IMR-90 (cell line): ENCODE data around the gene BTF3L4. TPM values are rescaled to one million over a fixed set of nuclear protein-coding genes. Genes with fewer than 3 reads are reported as not detected.
"Not testable (repeated sequence)": the region's sequence is repeated elsewhere in the genome, so short reads cannot be mapped to it uniquely, and the experiment has no call there.

Source experiments
- ATAC-seq: fragments of 200-7000 bp; cut with Tn5 transposase; 2 replicates; pipeline ENCODE4 v1.9.1; 2020; ENCODE audit warnings: low read depth, mild to moderate bottlenecking, moderate library complexity
- BruUV-seq: library from RNA; stranded (reverse); fragments of 400-500 nt; replicated peaks from 2 replicates; lab custom pipeline; 2021; lab: Mats Ljungman, UMichigan
- CTCF ChIA-PET: fragments of 300-600 bp; formaldehyde crosslinking; extraction: SDS; loops from one replicate; lab custom pipeline; 2021; ENCODE audit warnings: antibody characterized with exemption; lab: Yijun Ruan, JAX
- POLR2A ChIA-PET: fragments of 300-600 bp; sonication (Branson Sonifier 250); formaldehyde crosslinking; loops from one replicate; lab custom pipeline; 2022; ENCODE audit warnings: antibody characterized with exemption; ENCODE audit not compliant: unreplicated experiment; lab: Charles Lee
- DNase-seq: peaks from one replicate; pipeline ENCODE4 v3.0.0; 2013
- H2AFZ ChIP-seq: replicated peaks from 2 replicates; pipeline ENCODE3; 2013; ENCODE audit warnings: low read length, mild to moderate bottlenecking; ENCODE audit not compliant: poor library complexity
- H2AK5ac ChIP-seq: 2 replicates; pipeline ENCODE4 v1.6.1; 2013; ENCODE audit warnings: low read depth, low read length, inconsistent platforms
- H2AK9ac ChIP-seq: replicated peaks from 2 replicates; pipeline ENCODE3; 2013; ENCODE audit warnings: mild to moderate bottlenecking, low read depth, low read length, moderate library complexity; ENCODE audit not compliant: poor library complexity
- H2BK120ac ChIP-seq: 2 replicates; pipeline ENCODE4 v1.6.1; 2013; ENCODE audit warnings: low read depth, low read length, inconsistent platforms
- H2BK15ac ChIP-seq: 3 replicates; pipeline ENCODE4 v1.6.1; 2013; ENCODE audit warnings: low read depth, low read length, inconsistent platforms
- H2BK20ac ChIP-seq: 2 replicates; pipeline ENCODE4 v1.6.1; 2013; ENCODE audit warnings: low read depth, mild to moderate bottlenecking, inconsistent platforms, low read length, moderate library complexity
- H2BK5ac ChIP-seq: 2 replicates; pipeline ENCODE4 v1.6.1; 2013; ENCODE audit warnings: mild to moderate bottlenecking, low read depth, low read length, inconsistent platforms; ENCODE audit not compliant: poor library complexity, severe bottlenecking
- H3K14ac ChIP-seq: replicated peaks from 2 replicates; pipeline ENCODE4 v1.6.1; 2013; ENCODE audit warnings: low read depth, low read length, inconsistent platforms
- H3K18ac ChIP-seq: 2 replicates; pipeline ENCODE4 v1.6.1; 2013; ENCODE audit warnings: low read depth, low read length, control low read depth
- H3K23ac ChIP-seq: 2 replicates; pipeline ENCODE4 v1.6.1; 2013; ENCODE audit warnings: low read depth, low read length, inconsistent platforms
- H3K27ac ChIP-seq: 2 replicates; pipeline ENCODE4 v1.5.1; 2013; ENCODE audit warnings: mild to moderate bottlenecking, control low read depth, low read length; ENCODE audit not compliant: insufficient read depth
- H3K27me3 ChIP-seq: 2 replicates; pipeline ENCODE4 v1.6.1; 2013; ENCODE audit warnings: low read length; ENCODE audit not compliant: control insufficient read depth, insufficient read depth
- H3K36me3 ChIP-seq: 2 replicates; pipeline ENCODE4 v1.6.1; 2013; ENCODE audit warnings: low read length, mixed read lengths; ENCODE audit not compliant: control insufficient read depth, insufficient read depth
- H3K4ac ChIP-seq: 2 replicates; pipeline ENCODE4 v1.6.1; 2013; ENCODE audit warnings: low read depth, low read length, inconsistent platforms
- H3K4me1 ChIP-seq: 2 replicates; pipeline ENCODE4 v1.6.1; 2013; ENCODE audit warnings: low read length, mixed read lengths; ENCODE audit not compliant: control insufficient read depth, insufficient read depth
- H3K4me2 ChIP-seq: 2 replicates; pipeline ENCODE4 v1.6.1; 2013; ENCODE audit warnings: low read depth, mild to moderate bottlenecking, control low read depth, low read length, moderate library complexity
- H3K4me3 ChIP-seq: 2 replicates; pipeline ENCODE4 v1.5.1; 2013; ENCODE audit warnings: low read depth, mild to moderate bottlenecking, control low read depth, low read length, moderate library complexity; ENCODE audit not compliant: insufficient read depth
- H3K56ac ChIP-seq: 2 replicates; pipeline ENCODE4 v1.6.1; 2013; ENCODE audit warnings: low read length, inconsistent platforms; ENCODE audit not compliant: insufficient read depth; ENCODE audit errors: extremely low read depth
- H3K79me1 ChIP-seq, 2 experiments: 2 replicates each; pipeline ENCODE4 v1.6.1; 2013; ENCODE audit warnings: low read length in 2 of 2, inconsistent platforms in 1 of 2, low read depth in 1 of 2
- H3K9ac ChIP-seq: 2 replicates; pipeline ENCODE4 v1.6.1; 2013; ENCODE audit warnings: low read depth, low read length, control low read depth
- H3K9me1 ChIP-seq: 2 replicates; pipeline ENCODE4 v1.6.1; 2013; ENCODE audit warnings: low read length, inconsistent platforms; ENCODE audit not compliant: insufficient read depth
- H3K9me3 ChIP-seq: 2 replicates; pipeline ENCODE4 v1.6.1; 2013; ENCODE audit warnings: low read length; ENCODE audit not compliant: control insufficient read depth, insufficient read depth
- H4K20me1 ChIP-seq: 2 replicates; pipeline ENCODE4 v1.6.1; 2013; ENCODE audit warnings: low read length, inconsistent platforms; ENCODE audit not compliant: insufficient read depth
- H4K5ac ChIP-seq: 2 replicates; pipeline ENCODE4 v1.6.1; 2013; ENCODE audit warnings: mild to moderate bottlenecking, low read depth, low read length, control low read depth
- H4K8ac ChIP-seq, 2 experiments: 2 replicates each; pipeline ENCODE4 v1.6.1; 2013; ENCODE audit warnings: low read depth in 2 of 2, low read length in 2 of 2, control low read depth in 1 of 2, inconsistent platforms in 1 of 2
- H4K91ac ChIP-seq: 2 replicates; pipeline ENCODE4 v1.6.1; 2013; ENCODE audit warnings: low read depth, low read length, inconsistent platforms; ENCODE audit not compliant: insufficient read depth
- WGBS, 2 experiments: methylation state at CpG; one replicate each; pipeline versions ENCODE4 v1.1.5 to v1.1.7; 2013; ENCODE audit warnings: missing lambda C conversion rate in 2 of 2; ENCODE audit not compliant: insufficient read length in 1 of 2; ENCODE audit errors: extremely low coverage in 2 of 2; 5-methylcytosine and 5-hydroxymethylcytosine counted together
- dilution Hi-C: fragments of 300-500 bp; cut with HindIII; formaldehyde crosslinking; loops from one replicate; pipeline ENCODE4 v1.14.3; 2018; ENCODE audit warnings: low sequenced_read_pairs; ENCODE audit not compliant: unreplicated experiment
- in situ Hi-C: fragments of 300-500 bp; cut with MboI; formaldehyde crosslinking; loops from 3 replicates; pipeline ENCODE4 v1.14.3; 2019; ENCODE audit warnings: low sequenced_read_pairs, inconsistent platforms, mixed read lengths
- intact Hi-C: fragments of 100-400 bp; cut with micrococcal nuclease; formaldehyde crosslinking; loops from 2 replicates; pipeline ENCODE4 v1.10.0; 2022
- polyA plus RNA-seq, 3 experiments: library from polyadenylated mRNA; depleted of rRNA; stranded (reverse); fragments of >200 nt; gene quantifications; 2 replicates each; pipeline ENCODE4 v1.2.3, GENCODE V29; 2012; ENCODE audit warnings: low replicate concordance in 1 of 3
- total RNA-seq: library from RNA; depleted of rRNA; stranded (reverse); fragments of >200 nt; gene quantifications from 2 replicates; pipeline ENCODE4 v1.2.3, GENCODE V29; 2012

BTF3L4 gene
- total and polyA plus RNA-seq, 2 of the 4 experiments (the other 2 are of a cell fraction) = 34.5 to 41.2 TPM

DNA sequence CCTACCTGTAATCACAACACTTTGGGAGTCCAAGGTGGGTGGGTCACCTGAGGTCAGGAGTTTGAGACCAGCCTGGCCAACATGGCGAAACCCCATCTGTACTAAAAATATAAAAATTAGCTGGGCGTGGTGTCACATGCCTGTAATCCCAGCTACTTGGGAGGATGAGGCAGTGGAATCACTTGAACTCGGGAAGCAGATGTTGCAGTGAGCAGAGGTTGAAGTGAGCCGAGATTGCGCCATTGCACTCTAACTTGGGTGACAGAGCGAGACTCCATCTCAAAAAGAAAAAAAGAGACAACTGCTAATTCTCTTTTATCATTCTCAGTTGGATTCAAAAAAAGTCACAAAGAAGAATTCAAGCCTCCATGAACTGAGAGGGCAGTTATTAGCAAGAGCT lies 21.2 kb downstream of the BTF3L4 start:
- not testable (repeated sequence) for DNase-seq

More for the DNA sequence above, 21.2 kb downstream of the BTF3L4 start:
- peaks cover 28 to 47% of the 10 kb centered on the region in 2 experiments; a peak in 3 of 4 replicates for H3K79me1 ChIP-seq
- H3K23ac ChIP-seq, H4K91ac ChIP-seq, H3K14ac ChIP-seq, POLR2A ChIA-PET, H3K9me1 ChIP-seq, H3K56ac ChIP-seq, H2AFZ ChIP-seq, in situ Hi-C loops, H4K8ac ChIP-seq, BruUV-seq, intact Hi-C loops, H2BK120ac ChIP-seq, CTCF ChIA-PET, H3K4me3 ChIP-seq, ATAC-seq, H4K20me1 ChIP-seq, H2BK15ac ChIP-seq, H3K27ac ChIP-seq, H3K18ac ChIP-seq, dilution Hi-C loops, H2AK9ac ChIP-seq, H3K4me2 ChIP-seq, H3K4ac ChIP-seq, H3K9me3 ChIP-seq, H2AK5ac ChIP-seq, H2BK5ac ChIP-seq, H3K9ac ChIP-seq, H3K27me3 ChIP-seq, H3K4me1 ChIP-seq, H2BK20ac ChIP-seq, H4K5ac ChIP-seq: not testable (repeated sequence)
- WGBS, 2 experiments = no CpG with 5 or more reads among the region's 6 CpGs
- peaks cover 12% of the 10 kb centered on the region for H3K36me3 ChIP-seq
